ENCODE results near the gene IL25.
"Not testable (repeated sequence)": the region's sequence is repeated elsewhere in the genome, so short reads cannot be mapped to it uniquely, and the experiment has no call there.

Gene IL25

GRCh38 chr14:23377198-23377550 is 4.6 kb downstream of the IL25 start:
- DNase-seq: no peak

DNA sequence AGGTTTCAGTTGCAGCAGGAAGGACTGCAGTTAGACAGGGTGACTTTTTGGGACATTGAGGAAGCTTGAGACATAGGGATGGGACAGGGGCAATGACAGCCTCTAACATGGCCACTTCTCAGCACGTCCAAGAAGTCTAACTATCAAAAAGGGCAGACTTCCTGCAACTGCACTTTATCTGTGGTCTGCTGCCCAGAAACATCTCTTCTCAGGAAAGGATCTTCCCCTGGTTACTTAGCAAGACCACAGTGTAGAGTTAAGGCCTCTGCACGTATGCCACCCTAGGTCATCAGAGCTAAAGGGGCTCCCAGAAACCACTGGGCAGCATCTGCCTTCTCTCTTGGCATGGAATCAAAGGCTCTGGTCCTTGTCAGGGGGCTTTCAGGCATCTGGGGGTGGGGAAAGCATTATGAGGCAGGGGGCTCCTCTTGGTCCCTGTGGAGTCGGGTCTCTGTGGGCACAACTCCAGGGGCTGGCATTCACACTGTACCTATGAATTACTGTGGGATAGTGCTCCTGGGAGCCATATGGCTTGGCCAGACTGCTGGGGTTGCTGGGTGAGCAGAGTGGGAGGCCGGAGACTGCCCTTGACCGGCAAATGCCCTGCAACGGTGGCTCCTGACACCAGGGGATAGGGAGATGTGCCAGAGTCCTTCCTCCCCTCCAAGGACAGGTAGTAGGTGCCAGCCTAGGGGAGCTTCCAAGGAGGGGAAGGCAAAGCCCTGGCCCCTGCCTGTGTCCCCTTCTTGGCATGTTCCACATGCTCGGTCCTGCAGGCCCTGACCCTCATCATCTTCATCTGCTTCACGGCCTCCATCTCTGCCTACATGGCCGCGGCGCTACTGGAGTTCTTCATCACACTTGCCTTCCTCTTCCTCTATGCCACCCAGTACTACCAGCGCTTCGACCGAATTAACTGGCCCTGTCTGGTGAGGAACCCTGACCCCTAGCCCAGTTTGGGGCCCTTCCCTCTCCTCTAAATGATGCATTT is 5.3 kb downstream of the IL25 start:
- no peak for DNase-seq

DNA sequence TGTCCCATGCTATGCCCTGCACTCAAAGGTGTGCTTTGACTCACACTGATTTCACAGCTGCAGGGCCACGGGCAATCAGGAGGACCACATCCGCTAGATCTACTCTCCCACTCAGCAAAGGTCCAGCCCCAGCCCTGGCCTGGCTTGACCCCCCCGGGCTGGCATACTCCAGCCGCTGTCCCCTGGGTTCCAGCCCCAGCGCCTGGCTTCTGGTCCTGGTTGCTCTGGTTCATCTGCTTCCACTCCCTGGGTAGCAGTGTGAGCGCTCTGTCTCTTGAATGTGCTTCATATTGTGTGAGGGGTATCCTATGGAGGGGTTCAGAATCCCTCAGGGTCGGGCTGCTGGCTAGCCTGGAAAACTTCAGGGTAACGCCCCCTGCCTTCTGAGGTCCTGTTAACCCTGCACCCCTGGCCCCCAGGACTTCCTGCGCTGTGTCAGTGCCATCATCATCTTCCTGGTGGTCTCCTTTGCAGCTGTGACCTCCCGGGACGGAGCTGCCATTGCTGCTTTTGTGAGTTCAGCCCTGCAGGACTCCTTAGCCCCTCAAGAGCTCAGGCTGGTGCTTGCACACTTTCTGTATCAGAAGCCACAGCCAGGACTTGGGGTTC is 6.1 kb downstream of the IL25 start:
- DNase-seq: no peak

DNA sequence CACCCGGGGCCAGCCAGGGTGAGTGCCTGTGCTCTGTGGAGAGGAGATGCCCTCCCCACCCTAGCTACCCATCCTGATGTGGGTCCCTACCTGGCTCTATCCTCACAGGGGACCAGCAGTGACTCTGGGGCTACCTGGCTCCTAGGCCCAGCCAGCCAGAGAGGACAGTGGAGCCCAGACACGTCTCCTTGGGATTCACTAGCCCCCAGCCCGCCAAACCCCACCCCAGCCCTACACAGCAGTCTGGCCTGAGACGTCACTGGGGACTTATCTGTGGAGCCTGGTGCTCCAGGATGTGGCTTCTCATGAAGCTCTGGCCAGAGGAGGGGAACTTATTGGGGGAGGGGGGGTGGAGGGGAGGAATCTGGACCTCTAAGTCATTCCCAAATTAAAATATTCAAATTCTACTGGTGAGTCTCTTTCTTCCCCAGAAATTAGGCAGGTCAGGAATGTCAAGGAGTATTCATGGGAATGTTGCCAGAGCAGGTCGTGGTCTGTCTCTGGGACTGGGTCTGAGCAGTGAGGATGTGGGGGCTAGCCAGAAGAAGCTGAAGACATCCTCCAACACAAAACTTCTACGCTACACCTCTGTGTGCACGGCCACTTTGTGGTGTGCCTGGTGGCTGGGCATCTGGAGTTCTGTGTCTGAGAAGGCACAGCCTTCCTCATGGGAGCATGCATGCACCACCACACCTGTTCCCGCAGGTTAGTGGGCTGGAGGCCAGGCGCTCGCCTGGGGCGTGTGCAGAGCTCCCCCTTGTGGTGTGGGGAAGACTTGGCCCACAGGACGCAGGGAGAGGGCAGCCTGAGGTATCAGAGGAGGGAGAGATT is 7.0 kb downstream of the IL25 start:
- DNase-seq: peak; percentile 73

DNA sequence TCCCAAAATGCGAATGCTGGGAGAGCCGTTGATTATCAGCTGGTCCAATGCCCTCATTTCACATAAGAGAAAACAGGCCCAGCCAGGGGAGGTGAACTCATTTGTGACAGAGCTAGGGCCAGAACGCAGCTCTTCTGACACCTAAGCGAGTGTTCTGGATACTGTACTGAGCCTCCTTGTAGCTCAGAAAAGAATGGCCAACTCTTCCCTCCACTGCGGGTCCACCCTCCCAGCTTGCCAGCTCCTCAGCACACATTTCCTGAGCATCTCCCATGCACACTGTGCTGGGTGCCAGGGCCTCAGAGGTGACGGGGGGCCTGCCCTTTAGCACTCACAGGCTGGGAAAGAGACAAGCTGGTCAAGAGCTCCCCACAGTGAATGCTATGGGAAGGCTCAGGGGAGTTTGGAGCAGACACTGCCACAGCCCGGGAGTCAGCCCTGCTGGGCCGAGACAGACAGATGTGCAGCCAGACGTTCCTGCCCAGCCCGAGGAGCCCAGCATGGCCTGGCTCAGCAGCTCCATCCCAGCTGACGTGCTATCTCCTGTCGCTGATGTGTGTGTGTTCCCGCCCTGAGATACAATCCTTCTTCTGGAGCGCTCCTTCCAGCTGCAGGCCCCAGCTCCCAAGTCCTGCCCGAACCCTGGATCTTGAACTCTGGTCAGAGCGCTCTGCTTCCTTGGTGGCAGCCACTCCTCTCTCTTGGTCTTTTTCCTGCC is 7.7 kb downstream of the IL25 start:
- DNase-seq: no peak

DNA sequence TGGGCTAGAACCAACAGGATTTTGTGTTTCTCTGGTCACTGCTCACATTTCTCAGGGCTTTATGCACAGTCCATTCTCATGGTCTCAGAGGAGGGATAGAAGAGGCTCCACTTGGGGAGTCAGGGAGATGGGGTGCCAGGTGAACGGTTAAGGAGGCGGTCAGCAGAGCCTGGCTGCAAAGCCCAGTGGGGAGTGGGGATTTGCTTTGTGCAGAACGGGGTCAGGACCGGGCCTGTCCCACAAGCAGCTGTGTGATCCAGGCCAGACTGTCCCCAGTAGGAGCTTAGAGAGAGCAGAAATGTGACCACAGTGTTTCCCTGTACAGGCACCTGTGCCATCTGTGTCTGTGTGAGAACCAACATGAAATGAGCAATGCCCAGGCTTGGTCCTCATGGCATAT is 8.4 kb downstream of the IL25 start:
- no peak for DNase-seq

GRCh38 chr14:23381871-23382270 is 9.3 kb downstream of the IL25 start:
- no peak for DNase-seq

DNA sequence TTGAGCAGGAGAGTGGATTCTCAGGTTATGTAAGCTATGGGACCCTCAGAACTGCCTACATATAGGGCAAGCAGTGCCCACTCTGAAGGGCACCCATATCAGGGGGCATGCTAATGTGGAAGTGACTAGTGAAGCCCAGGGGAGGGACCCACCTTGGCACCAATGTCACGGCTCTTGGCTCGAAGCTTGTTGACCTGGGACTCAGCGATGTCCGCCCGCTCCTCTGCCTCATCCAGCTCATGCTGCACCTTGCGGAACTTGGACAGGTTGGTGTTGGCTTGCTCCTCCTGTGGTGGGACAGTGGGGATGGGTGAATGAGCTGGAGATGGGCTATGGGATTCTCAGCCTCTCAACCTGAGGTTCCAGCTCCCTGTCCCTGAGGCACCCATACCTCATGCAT is 9.7 kb downstream of the IL25 start:
- DNase-seq: no peak

DNA sequence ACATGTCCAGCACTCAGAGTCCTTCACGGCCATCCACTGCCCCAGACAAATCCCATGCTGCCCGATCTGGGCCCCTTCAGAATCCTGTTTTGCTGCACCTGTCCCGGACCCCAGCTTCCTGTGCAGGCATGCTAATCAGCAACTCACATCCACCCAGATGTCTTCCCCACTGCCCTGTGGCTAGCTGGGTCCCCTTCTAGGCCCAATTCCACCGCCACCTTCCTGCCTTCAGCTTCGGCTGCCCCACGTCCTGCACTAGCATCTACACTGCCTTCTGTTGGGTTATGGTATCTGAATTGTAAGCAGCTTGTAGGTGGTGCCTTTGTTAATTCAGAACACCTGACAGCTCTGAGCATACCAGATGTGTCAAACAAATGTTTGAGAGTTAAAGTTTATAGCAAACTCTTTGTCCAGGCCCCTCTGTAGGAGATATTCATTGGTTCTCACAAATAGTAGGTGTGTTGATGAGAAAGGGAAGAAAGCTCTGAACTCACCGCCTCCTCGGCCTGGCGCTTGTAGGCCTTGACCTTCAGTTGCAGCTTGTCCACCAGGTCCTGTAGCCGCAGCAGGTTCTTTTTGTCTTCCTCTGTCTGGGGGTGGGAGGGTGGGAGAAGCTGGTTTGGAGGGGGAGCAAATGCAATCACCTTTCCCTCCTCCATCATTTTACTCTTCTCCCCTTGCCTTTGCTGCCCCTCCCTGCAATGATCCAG is 10.3 kb downstream of the IL25 start:
- DNase-seq: no peak

DNA sequence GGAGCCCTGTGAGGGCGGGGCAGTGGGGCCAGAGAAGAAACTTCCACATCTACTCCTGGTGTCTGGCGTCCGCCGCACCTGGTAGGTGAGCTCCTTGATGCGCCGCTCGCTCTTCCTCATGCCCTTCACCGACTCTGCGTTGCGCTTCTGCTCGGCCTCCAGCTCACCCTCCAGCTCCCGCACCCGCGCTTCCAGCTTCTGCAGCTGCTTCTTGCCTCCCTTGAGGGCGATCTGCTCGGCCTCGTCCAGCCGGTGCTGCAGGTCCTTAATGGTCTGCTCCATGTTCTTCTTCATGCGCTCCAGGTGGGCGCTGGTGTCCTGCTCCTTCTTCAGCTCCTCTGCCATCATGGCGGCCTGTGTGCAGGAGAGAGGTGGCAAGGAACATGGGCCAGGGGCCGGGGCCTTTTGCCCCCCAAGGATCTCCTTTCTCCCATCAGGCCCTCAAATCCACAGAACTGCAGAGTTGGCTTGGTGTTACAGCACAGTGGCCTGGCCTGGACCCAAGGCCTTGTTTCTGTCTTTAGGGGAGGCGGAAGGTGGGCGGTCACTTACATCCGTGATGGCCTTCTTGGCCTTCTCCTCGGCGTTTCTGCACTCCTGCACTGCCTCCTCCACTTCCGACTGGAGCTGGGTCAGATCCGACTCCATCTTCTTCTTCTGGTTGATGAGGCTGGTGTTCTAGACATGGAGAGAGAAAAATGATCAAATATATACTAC is 11.9 kb downstream of the IL25 start:
- no peak for DNase-seq

DNA sequence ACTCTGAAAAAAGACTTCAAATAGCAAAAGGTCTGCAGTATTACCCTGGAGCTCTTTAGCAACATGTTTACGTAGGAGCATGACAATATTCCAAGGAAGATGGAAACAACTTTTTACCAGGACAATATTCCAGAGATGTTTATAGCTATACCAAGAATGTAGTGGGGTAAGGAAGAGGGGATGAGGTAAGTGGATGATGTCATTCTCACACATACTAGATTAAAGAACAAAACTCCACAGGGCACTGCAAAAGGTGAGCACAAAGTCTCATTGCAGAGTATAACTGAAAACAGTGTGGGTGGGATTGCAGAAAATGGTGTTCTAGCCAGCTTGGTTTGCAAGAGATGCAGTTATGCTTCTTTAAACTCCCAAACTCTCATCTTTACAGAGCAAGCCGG is 12.6 kb downstream of the IL25 start:
- no peak for DNase-seq

- no peak for DNase-seq
Measured at GRCh38 chr14:23385642-23386265, 13.1 kb downstream of the IL25 start.

- DNase-seq: not testable (repeated sequence)
Measured at GRCh38 chr14:23386266-23386657, 13.7 kb downstream of the IL25 start.

DNA sequence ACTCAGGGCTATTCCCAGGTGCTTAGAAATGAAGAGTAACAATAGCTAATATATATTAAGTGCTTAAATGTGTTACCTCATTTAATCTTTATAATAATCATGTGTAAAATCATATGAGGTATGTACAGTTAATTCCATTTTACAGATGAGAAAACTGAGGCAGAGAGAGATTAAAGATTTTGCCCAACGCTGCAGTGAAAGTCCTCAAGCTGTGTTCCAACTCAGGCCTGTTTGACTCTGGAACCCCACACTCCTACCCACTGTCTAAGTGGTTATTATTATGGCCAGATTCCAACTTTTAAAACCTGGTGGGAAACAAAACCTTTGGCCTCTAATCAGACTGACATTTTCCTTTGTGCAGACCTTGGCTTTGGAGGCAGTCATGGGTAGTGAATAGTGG is 14.4 kb downstream of the IL25 start:
- DNase-seq: no peak

- DNase-seq: no peak
Measured at GRCh38 chr14:23387916-23388882, 15.6 kb downstream of the IL25 start.

- DNase-seq: no peak
Measured at GRCh38 chr14:23388996-23389395, 16.4 kb downstream of the IL25 start.

GRCh38 chr14:23389396-23389795 is 16.8 kb downstream of the IL25 start:
- no peak for DNase-seq

GRCh38 chr14:23389871-23390270 is 17.3 kb downstream of the IL25 start:
- DNase-seq: not testable (repeated sequence)

DNA sequence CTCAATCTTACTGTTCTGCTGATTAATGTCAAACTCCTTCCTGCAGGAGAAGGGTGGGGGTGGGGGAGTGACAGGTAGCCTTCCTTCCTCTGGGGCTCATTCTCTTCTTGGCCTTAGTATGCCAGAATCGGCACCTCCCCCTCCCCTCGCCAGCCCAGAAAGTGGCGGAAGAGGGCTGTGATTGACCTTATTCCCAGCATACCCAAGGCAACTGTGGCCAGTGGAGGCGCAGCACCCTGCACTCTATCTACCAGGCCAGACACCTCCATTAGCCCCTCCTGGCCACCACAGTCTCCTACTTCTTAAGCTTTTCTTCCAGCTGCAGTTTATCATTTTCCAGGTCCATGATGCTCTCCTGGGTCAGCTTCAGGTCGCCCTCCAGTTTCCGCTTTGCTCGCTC is 20.0 kb downstream of the IL25 start:
- no peak for DNase-seq

DNA sequence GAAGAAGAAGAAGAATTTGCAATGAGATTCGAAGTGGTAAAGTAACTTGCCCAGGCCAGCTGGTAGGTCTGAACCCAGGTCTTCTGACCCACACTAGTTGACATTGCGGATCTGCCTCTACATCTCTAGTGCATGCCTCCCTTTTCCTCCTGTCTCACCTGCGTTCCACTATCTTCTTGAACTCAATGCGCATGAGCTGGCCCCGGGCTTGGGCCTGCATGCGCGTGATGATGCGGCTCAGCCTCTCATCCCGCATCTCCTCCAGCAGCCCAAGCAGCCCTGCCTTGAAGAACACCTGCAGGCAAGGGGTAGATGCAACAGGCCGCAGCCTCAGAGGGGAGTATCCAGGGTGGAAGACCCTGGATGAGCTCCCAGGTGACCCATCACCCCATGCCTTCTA is 23.5 kb downstream of the IL25 start:
- DNase-seq: no peak
